Stimulated activated CD8-positive, alpha-beta memory T cell treated with anti-CD3 and anti-CD28 coated beads, Interleukin-15, amount 100 ng/mL, for 48 hours (primary cell): ENCODE measurements around the gene RASAL1.

Experiments
- DNase-seq, 2 donors: peaks; one replicate each; pipeline ENCODE4 v3.0.0-alpha.2; 2020; ENCODE audit warnings: low read depth in 2 of 2

The RASAL1 gene

DNA sequence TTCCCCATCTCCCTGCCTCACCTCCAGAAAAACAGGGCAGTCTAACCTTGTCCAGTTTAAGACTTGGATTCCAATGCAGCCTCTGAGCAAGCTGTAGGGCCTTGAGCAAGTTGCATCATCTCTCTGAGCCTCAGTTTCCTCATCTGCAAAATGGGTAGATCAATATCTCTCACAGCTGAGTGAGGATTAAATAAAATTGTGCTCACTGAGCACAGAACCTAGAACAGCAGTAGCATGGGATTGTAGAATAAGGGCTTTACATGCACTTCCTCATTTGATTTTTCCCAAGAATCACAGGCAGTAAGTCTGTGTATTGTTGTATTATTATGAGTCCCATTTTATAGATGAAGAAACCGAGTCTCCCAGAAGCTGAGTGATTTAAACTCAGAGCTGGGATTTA is 77.0 kb downstream of the RASAL1 start:
- DNase-seq = no peak

DNA sequence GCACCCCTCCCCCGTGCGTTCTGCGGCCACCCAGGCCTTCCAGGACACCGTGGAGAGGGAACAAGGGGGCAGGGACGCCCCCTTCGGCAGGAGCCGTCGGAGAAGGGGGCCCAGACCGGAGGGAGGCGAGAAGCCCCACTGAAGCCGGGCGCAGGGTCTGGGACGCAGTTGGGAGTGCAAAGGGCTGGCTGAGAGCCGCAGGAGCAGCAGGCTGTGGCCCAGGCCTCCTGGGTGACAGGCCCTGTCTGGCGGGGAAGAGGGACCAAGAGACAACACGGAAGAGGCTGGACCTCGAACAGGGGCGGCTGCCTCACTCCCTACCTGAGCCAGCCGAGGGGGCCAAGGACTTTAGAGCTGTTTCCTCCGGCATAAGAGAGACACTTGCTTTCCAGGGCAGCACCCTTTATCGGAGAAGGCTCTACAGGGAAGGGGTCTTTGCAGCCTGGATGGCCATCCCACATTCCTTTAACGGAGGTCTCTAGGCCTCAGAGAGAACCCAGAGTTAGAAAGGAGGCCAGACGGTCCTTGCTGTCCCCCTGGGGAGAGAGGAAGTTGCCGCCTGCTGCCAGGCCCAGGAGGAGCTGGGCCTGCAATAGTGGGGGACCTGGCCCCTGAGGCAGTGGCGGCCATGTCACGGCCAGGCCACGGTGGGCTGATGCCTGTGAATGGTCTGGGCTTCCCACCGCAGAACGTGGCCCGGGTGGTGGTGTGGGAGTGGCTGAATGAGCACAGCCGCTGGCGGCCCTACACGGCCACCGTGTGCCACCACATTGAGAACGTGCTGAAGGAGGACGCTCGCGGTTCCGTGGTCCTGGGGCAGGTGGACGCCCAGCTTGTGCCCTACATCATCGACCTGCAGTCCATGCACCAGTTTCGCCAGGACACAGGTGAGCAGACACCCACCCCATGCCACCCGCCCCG is 77.7 kb downstream of the RASAL1 start:
- no peak for DNase-seq

DNA sequence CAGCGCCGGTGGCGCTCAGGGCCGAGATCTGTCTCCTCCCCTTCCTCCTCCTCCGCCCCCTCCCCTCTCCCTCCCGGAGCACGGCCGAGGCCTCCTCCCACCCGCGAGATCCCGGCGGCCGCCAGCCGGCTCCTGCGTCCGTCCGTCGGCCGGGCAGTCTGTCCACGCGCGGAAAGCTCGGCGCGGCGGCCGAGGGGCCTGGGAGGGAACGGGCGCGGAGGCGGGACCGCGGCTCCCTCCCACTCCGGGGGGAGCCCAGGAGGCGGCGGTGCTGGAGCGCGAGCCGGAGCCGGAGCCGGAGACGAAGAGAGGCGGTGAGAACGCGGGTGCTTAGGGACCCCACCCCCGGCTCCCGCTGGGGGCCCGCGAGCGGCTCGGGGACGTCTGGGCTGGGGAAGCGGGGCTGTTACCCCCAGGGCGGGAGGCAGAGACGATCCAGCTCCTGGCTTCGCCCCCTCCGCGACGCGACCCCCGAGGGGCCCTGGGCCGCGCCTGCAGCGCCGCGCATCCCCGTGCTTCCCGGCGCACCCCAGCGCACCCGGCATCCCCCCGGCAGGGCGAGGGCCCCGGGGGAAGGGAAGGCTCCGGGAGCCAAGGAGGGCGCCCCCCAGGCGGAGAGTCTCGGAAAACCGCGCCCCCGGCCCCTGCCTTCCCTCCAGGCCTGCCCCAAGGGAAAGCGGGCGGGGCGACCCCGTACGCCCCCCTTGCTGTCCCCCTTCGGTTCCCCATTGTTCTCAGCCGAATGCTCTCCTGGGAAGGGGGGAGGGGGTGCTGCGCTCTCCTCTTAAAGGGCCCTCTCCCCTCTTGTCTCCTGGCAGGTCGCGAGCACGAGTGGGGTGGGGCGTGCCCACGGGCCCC is 78.7 kb downstream of the RASAL1 start, which contains the start of gene DTX1:
Gene DTX1, plus strand, starts transcription at position 100 of the 858 bp plus-strand sequence. CDS start 1,463 bp downstream, outside the sequence.
- no peak for DNase-seq

DNA sequence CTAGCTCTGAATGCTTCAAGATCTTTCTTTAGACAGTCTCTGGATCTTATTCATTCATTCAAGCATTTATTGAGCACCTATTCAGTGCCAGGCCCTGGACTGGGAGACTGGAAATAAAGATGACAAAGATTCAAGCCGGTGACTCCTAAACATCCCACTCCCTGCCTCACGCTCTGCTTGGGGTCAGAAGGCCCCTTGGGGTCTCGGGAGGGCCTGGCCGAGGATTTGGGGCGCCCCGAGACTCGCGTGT is 79.3 kb downstream of the RASAL1 start:
- no peak for DNase-seq

DNA sequence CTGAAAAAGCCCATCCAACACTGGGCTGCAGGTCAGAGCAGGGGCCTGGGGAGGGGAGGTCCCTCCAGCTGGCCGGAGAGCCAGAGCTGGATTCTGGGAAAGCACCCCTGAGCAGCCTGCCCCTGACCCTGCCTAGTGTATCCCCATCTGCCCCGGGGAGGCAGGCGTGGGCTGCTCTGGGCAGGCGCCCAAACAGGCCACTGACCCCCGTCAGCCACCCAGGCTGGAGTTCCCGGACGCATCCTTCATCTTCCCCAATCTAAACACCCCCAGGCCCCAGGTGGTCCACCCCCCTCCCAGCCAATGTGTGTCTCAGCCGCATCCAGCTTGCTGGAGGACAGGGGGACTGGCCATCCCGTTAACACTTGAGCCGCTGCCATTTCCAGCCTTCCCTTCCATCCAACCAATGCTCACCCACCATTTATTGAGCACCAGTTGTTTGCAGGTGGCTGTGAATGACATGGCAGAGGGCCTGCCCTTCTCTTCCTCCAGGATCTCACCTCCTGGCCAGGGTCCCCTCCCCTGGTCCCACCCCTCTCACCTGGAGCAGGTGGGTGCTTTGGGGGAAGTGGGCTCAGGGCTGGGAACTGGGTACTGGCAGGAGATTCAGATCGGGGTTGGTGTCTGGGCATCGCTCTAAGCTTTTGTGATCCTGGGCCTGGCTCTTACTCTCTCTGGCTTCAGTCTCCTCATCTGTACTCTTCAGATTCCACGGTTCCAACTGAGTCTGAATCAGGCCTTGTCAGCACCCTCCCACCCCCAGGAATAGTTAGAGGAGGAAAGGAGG is 79.8 kb downstream of the RASAL1 start:
- DNase-seq = no peak

DNA sequence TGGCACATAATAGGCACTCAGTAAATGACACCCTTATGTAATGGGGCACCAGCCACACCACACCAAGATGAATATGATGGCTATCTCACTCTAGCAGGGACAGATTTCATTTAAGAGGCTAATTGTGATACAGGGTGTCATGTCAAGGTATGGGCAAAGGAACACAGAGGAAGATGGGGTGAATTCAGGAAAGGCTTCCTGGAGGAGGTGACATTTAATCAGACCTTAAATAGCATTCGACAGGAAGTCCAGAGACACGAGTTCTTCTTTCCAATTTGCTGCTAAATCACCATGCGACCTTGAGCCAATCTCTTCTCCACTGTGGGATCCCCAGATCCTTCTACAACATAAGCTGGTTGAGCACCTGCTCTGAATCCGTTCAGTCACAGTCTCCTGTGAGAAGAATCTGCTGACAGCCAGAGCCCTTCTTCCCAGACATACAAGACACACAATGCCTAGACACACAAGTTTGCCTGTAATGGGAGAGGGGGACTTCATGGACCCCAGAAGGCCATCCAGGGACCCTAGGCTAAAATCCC is 80.5 kb downstream of the RASAL1 start:
- DNase-seq = no peak

DNA sequence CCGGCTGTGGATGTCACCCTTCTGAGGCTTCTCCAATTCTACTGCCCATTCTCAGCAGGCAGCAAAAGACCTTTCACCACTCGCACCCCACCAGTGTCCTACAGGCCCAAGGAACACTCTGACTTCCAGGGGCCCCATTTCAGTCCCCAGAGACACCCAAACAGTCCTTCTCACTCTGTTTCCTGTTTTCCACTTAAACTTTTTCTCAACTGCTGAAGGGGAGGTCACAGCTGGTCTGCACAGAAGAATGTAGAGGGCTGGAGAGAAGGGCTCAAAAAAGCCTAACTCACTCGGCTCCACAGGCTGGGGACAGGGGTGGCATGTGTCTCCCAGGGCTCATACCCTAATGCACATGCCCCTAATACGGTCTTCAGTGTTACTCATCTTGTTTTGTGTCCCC is 83.2 kb downstream of the RASAL1 start:
- no peak for DNase-seq

DNA sequence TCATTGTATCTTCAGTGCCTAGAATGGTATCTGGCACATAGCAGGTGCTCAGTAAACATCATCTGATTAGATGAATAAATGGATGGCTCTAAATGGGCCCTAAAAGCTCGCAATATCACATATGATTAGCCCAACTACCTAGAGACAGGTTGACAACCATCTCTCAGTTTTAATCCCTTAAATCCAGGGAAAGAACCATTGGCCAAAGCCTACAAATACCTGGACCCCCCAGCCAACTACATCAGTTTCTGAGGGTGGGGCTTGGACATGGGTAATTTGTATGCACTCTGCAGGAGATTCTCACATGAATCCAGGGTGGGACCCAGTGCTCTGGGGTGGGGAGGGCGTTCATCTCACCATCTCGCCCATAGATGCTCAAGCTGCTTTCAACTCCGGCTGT is 83.8 kb downstream of the RASAL1 start:
- no peak for DNase-seq

DNA sequence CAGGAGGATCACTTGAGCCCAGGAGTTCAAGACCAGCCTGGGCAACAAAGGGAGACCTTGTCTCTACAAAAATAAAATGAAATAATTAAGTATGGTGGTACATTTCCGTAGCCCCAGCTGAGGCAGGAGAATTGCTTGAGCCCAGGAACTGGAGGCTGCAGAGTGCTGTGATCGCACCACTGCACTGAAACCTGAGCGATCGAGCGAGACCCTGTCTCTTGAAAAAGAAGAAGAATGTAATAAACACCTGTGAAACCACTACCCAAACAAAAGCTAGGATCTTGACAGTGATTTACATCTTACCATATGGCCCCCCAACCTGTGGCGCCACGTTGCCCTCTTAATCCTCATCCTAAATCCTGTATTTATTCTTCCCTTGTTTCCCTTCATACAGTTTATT is 84.8 kb downstream of the RASAL1 start:
- no peak for DNase-seq

DNA sequence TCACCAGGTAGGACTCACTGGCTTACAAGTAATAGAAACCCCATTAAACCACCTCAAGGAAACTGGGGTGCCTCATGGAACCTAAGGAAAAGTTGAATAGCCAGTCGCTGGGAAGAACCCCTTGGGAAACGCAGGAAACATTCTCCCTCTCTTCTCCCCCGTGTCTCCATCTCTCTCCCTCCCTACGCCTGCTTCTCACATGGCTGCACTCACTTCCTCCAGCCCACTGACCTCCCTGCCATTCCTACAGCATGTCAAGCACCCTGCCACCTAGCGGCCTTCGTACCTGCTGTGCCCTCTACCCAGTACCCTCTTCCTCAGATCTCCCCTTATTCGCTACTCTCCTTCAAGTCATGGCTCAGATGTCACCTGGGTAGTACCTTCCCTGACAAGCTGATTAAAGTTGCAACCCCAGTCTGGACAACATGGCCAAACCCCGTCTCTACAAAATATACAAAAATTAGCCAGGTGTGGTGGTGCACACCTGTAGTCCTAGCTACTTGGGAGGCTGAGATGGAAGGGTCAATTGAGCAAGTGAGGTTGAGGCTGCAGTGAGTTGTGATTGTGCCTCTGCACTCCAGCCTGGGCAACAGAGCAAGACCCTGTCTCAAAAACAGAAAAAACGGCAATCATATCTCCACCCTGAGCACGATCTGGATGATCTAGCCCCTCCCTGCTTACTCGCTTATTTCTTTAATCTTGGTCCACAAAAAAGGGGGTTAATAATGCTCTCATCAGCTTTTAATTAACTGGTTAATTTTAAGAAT is 85.4 kb downstream of the RASAL1 start:
- no peak for DNase-seq
